Dermis microvascular lymphatic vessel endothelial cell (primary cell): ENCODE data around the gene NEURL1. TPM values are rescaled to one million over a fixed set of nuclear protein-coding genes. Genes with fewer than 3 reads are reported as not detected.
"Not testable (repeated sequence)": the region's sequence is repeated elsewhere in the genome, so short reads cannot be mapped to it uniquely, and the experiment has no call there.

Experiments used
- DNase-seq, 2 donors: peaks; one replicate each; pipeline versions ENCODE4 v3.0.0 to v3.0.0-alpha.2; 2010; ENCODE audit warnings: low read depth in 2 of 2
- total RNA-seq: library from RNA; depleted of rRNA; stranded (reverse); fragments of >200 nt; gene quantifications from 2 replicates; pipeline ENCODE4 v1.2.1, GENCODE V29; 2014

The NEURL1 gene
- total RNA-seq, 1 donor from 2014 or later: under 0.01 TPM

DNA sequence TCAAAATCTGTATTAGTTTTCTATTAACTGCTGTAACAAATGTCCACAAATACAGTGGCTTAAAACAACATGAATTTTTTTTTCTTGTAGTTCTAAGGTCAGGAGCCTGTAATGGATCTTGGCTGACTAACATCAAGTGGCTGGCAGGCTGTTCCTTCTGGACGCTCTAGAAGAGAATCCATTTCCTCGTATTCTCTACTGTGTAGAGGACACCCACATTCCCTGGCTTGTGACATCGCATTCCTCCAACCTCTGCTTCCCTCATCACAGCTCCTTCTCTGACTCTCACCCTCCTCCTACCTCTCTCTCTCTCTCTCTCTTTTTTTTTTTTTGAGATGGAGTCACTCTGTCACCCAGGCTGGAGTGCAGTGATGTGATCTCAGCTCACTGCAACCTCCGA, 30.0 kb upstream of the NEURL1 start:
- no peak for DNase-seq

DNA sequence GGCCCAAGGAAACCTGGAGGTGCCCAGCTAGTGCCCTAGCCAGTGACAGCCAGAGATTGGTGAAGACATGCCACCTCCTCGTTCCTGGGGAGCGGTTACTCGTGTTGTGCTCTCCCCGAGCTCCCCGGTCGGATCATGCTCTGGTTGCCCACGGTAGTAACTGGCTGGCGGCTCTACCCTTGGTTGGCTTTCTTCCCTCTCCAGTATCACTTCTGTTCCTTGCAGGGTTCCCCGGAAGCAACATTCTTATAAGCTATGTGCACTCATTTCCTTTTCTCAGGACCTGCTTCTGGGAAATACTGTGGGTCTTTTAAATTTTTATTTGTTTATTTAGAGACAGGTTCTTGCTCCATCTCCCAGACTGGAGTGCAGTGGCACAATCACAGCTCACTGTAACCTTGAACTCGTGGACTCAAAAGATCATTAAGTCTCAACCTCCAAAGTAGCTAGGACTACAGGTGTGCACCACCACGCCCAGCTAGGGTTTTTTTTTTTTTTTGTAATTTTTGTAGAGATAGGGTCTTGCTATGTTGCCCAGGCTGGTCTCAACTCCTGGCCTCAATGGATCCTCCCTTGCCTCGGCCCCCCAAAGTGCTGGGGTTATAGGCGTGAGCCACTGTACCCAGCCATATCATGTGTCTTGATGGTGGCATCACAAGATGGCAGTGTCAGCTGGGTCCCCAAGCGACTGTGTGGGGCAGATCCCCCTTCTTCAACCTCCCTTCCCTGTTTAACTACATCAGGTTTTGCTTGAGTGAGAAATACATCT, 27.9 kb upstream of the NEURL1 start:
- no peak for DNase-seq

DNA sequence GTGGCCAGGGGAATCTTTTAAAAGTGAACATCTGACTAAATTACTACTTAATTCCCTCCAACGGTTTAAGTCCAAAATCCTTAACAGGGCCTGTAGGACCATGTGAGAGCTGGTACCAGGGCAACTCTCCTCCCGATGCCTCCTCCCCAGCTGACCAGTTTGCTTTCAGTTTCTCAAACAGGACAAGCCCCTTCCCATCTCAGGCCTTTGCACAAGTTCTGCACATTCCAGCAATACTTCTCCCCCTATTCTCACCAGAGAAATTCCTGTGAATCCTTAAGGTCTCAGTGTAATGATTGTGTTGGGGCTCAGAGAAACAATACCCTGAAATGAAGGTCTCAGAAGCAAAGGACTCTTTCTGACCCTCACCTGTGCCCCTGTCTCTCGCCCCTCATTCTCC, 26.8 kb upstream of the NEURL1 start:
- DNase-seq: no peak

DNA sequence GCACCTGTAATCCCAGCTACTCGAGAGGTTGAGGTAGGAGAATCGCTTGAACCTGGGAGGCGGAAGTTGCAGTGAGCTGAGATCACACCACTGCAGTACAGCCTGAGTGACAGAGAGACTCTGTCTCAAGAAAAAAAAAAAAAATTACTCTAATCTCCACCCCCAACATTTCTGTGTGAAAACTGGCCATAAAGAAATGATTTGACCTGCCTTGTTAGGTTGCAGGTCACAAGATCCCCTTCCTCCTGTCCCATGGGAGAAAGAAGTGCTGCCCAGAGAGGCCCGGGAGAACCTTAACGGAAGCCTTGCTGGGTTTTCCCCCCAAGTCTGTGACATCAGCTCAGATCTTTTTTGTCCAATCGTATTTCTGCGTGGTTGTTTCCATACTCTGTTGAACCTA, 26.1 kb upstream of the NEURL1 start:
- DNase-seq: no peak

DNA sequence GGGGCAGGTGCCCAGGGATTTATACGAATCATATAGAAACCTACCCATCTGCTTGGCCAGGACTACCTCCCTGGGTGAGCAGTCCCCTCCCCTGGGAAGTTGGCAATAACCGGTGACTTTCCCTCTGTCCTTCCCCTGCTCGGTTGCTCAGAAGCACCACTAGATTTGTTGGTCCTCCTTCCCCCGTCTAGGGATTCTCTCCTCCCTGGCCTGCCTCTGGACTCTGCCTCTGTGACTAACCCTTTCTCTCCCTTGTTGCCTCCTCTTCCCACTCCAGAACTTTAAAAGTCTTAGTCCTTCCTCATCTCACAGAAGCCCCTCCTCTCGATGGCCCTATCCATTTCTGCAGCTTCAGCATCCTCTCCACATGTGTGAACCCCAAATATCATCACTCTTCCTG, 24.3 kb upstream of the NEURL1 start:
- DNase-seq: no peak

DNA sequence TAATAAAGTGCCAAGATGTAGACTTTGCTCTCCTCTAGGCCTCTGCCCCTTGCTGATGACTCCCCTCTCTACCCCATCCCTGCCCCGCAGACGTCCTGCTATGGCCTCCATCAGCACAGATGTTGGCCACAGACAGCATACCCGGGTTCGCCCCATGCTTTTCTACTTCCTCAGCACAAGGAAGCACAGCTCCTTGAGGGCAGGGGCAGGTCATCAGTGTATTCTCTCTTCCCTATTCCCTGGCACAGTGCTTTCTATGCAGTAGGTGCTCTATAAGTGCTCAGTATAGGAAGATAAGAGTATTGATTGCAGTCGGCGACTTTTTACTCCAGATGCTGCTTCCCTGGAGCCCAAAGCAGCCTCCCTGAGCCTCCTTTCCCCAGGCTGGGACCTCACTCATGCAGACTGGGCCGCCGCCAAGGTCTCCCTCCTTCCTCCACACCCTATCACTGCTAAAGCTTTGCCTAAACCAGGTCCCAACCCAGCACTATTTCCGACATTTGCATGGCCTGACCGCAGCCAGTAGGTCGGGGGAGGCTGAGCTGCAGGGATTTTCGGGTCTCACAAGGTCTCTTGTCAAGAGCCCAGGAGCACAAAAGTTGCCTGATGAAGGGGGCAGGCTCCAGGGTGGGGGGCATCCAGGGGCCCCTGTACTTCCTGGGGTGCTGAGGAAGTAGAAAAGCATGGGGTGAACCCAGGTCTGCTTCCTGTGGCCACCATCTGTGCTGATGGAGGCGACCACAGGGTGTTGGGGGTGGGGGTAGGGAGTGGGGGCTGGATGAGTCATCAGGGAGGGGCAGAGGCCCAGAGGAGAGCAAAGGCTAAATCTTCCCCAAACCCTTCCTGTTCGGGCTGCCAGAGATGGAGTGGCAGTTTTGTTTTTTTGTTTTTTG, 22.5 kb upstream of the NEURL1 start:
- no peak for DNase-seq

DNA sequence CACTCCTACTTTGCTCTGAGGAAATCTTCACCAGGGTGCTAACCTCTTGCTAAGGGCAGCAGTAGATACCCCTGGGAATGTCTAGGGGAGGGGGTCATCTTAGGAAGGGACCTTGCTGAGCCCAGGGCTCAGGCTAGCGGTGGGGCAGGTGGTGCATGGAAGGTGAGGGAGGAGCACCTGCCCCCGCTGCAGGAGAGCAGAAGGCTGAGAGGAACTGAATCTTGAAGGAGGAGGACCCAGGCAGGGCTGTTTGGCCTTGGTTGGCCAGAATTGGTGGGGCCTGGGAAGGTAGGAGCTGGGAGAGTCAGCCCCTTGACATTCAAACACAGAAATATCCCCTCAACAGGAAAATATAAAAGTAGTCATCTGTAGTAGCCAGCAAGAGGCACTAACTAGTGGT, 21.5 kb upstream of the NEURL1 start:
- no peak for DNase-seq

DNA sequence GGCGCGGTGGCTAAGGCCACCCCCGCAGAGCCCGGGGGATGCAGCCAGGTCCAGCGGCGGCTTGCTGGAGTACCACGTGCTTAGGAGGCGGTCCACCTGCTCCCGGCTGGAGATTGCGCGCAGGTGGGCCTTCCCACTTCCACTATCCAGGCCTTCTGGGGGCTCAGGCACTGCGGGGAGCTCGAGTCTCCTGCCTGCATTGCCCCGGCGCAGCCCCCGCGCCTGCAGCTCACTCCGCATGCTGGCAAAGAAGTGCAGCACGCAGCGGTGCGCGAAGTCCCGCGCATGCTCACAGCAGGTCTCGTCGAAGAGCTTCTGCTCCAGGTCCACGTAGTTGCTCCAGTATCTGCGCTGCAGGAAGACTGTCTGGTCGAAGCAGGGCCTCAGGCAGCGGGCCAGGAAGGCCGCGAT, 20.2 kb upstream of the NEURL1 start:
- peak in 1 of 2 donors; percentile 12 for DNase-seq

DNA sequence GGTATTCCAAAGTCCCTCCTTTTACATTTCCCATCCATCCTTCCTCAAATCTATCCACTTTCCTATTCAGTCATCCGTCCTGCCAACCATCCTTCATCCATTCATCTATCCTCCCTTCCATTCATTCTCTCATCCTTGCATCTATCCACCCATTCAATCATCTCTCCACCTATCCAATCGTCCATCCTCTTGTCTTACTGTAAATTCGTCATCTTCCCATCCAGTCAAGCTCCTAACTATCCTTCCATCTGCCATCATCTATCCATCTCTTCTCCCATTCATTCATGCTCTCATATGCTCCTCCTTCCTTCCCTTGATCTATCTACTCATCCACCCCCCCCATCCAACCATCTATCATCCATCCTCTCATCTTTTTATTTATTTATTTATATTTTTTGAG, 19.4 kb upstream of the NEURL1 start:
- DNase-seq: no peak

DNA sequence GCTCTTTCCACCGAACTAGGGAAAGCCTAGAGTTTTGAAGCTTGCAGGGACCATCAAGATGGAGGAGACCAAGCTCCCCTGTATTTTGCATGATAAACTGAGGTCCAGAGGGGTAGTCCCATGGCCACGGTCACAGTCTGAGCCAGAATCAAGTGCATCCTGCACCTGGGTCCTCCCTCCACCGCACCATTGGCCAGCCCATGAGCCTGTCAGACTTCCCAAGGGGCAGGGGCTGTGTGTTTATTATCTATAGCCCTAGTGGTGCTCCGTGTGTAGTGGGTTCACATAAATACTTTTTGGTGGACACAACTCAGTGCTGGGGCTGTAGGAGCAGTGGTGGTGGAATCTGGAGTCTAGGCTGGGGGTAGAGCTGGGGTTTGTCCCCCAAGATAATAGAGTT, 18.1 kb upstream of the NEURL1 start:
- DNase-seq: no peak

DNA sequence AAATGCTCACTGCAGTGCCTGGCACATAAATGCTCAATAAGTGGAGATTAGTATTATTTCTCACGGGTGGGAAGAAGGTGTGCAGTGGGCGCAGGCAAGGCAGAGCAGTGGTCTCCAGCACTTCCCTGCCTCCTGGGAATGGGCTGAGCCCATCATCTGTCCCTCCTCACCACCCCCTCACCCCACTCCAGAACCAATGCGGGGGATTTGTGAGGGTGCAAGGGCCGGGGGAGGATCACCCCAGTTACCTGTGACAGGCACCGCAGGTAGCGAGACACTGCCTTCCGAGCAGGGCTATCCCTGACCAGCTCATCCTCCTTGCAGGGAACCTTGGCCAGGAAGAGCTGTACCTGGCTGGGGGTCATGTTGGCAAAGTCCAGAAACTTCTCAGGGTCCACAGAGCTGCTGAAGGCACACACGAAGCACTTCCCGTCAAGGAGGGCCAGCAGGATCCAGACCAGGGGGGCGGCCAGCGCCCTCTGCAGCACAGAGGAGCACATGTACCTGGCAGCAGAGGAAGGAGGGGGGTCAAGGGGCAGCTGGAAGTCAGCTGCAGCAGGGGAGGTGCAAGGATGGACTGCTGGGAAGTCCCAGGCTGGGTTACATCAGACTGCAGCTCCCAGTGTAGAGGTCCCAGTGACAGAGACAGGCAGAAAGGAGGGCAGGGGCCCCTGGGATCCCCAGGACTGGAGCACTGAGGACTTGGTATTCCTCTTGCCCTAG, 17.3 kb upstream of the NEURL1 start:
- no peak for DNase-seq

DNA sequence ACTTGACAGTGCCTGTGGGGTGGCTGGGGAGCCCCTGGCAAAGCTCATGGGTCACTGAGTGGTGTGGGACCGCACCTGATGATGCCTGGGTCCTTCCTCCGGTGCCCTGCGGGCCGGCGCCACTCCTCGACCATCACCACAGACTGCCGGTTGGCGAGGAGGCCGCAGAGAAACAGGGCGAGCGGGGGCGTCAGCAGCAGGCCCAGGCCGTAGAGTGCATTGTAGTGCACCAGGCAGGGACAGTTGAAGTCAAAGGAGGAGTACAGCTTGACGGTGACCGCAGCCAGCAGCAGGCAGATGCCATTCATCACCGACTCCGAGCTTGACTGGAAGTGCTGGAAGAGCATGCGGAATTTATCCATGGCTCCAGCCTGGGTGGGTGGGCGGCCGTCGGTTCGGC, 14.8 kb upstream of the NEURL1 start:
- no peak for DNase-seq

DNA sequence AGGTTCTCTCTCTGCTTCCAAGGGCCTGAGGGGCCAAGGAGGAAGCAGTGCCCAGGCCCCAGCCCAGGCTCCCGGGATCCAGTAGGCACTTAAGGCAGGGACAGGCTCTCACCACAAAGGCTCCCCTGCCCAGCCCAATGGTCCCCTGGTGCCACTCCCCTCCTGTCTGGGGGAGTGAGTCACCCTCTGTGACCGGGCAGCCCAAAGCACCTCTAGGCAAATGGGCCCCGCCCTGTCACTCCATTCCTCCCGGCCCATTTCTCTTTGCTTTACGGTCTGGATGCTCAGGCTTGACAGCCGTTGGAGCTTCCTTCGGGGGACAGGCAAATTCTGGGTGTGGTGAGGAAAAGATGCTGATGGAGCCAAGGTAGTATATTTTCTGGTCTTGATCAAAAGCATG, 14.4 kb upstream of the NEURL1 start, which contains the start of gene CALHM3:
Gene CALHM3, minus strand, starts transcription at position 106 of the 400 bp plus-strand sequence. CDS start 208 bp downstream, outside the sequence.
- DNase-seq: no peak

DNA sequence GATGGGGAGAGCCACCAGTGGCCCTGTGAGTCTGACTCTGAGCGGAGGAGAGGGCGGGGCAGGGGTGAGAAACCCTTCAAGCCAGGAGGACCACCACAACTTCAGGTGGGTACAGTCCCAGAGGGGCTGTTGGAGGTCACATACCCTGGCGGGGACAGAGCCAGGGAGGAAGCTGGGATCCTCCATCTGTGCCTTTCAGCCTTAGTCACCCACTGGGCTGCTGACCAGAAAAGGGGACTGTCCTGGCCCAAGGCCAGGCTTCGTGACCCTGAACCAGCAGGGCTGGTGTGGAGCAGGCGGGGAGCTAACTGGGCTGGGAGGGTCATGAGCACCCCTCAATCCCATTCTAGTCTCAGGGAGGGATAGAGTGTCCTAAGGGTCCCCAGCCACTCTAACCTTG, 13.0 kb upstream of the NEURL1 start:
- DNase-seq: peak; percentile 9 to 39

DNA sequence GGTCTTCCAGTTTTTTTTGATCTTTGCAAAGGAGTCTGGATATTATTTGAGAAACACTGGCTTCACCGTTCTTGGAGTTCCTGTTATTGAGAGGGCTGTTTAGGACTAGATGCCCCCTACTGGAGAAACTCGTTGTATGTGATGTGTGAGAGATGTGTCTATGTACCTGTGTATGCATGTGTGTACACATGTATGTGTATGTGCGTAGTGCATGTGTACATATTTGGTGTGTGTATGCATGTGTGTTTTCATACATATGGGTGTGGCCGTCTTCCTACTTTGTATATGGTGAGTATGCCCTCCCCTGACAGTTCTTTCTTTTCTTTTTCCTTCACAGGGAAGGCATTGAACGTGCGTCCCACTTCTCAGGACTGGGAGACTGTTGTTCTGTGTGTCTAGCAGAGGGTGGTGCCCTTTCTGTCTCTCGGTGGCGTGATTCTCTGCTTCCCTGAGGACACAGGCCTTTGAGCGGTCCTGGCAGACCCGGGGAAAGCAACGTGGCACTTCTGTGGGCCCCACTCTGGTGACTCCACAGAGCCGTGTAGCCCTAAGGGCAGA, 11.5 kb upstream of the NEURL1 start:
- DNase-seq: peak; percentile 72 to 84

DNA sequence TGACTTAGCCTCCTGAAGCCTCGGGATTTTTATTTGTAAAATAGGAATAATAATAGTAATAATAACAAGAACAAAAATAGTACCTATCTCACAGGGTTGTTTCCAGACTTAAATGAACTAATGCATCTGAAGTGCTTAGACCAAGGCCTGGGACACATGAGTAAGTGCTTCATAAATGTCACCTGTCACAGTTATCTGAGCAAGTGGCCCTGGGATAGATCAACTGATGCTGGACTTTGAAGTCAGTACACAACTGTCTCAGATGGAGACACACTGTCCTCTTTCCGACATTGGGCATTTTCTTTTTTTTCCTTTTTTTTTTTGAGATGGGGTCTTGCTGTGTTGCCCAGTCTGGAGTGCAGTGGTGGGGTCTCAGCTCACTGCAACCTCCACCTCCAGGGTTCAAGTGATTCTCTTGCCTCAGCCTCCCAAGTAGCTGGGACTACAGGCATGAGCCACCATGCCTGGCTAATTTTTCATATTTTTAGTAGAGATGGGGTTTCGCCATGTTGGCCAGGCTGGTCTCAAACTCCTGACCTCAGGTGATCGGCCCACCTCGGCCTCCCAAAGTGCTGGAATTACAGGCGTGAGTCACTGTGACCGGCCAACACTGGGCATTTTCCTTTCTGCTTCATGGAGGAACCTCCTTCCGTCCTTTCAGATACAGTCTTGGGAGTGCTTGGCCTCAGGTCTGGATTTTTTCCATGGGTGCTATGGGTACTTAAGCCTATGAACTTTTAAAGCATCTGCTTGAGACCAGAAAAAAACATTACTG, 6.7 kb upstream of the NEURL1 start:
- not testable (repeated sequence) for DNase-seq

DNA sequence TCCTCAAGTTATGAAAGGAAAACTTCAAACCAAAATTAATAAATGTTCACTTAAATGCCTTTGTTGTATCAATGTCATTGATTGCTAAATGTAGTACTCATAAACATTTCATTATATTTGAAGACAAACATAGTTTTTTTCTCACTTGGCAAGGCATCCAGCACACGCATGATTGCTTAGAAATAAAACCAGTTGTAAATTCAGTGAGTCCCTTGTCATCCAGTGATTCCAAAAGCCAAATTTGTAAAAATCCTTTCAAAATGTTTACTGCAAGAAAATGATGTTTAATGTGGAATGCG, 6.1 kb upstream of the NEURL1 start:
- DNase-seq: no peak

DNA sequence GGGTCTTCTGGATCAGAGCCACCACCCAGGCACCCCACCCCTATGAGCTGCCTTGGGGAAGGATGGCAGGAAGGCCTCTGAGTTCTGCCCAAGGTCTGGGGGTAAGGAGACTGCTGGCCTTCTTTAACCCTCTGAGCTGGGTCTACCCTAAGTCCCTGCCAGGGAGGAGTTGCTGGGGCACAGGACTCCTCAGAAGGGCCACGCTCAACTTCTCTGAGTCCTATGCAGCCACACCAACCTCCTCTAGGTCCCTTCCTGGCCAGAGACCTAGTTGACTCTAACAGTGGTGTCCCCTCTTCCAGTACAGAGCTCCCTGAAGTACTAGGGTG, 2.6 kb upstream of the NEURL1 start:
- no peak for DNase-seq

DNA sequence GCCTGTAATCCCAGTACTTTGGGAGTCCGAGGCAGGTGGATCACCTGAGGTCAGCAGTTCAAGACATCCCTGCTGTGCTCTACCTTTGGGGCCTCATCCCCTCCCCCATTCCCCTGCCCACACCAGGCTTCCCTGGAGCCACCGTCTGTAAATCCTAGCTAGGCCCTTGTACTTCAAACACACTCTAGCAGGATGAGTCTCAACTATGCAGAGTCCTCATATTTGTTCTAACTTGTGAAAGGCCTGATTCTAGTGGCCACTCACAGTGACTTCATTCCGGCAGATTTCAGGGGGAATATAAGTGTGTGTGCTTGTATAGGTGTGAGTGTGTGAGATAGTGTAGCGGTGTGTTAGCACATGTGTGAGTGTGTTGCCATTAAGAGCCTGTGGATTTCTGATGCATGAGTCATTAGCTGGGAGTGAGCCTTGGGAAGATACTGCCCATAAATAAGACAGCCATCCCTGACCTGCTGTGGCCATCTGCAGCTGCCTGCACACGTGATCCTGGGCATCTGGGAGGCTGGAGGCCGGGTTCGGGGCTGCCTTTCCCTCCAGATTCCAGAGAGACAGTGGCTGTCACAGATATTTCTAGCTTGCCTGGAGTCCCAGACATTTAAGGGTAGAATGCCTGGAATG, 1.7 kb upstream of the NEURL1 start:
- peak in 1 of 2 donors; percentile 63 for DNase-seq

DNA sequence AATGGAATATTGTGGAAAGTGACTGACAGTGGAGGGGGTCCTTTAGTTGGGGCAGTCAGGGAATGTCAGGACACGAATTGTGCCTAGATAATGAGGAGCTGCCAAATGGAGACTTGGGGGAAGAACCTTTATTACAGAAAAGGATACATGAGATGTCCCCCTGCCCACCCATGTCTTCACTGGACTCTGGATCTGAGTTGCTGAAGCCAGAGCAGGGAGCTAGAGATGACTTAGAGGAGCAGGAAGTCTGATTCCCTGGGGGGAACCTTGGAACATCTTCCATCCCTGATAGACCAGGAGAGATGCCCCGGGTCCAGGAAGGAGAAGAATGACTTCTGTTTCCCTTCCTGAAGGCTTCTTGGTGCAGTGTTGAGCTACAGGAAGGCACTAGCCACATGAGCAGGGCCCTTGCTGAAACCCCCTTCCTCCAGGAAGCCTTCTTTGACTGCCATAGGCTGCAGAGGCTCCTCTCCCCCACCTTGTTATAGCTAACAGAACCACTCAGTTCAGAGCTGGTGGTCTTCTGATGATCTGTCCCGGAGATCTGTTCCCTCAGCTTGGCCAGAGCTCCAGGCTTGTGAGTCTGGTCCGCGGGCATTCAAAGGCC, 747 bp upstream of the NEURL1 start:
- DNase-seq: no peak
